SK-N-MC (cell line): ENCODE data around the gene RUFY4.
"Not testable (repeated sequence)": the region's sequence is repeated elsewhere in the genome, so short reads cannot be mapped to it uniquely, and the experiment has no call there.

ENCODE experiments used
- DNase-seq: peaks from one replicate; pipeline ENCODE4 v3.0.0-alpha.2; 2011; ENCODE audit warnings: low read depth, low spot score
- H3K27ac ChIP-seq: fragments of 200-600 bp; sonication (generic); 2 replicates; pipeline ENCODE4 v1.5.1; 2016; ENCODE audit warnings: mixed run types
- H3K36me3 ChIP-seq: fragments of 200-600 bp; sonication (generic); 2 replicates; pipeline ENCODE4 v1.6.1; 2017; ENCODE audit warnings: antibody characterized with exemption, low read length, mixed read lengths; ENCODE audit not compliant: insufficient read depth
- H3K4me3 ChIP-seq: fragments of 200-600 bp; sonication (generic); 2 replicates; pipeline ENCODE4 v1.5.1; 2016
- H3K9ac ChIP-seq: fragments of 200-600 bp; sonication (generic); 2 replicates; pipeline ENCODE4 v1.8.0; 2017; ENCODE audit warnings: mixed run types, mixed read lengths; ENCODE audit not compliant: insufficient read length
- H3K9me3 ChIP-seq: fragments of 200-600 bp; sonication (generic); 2 replicates; pipeline ENCODE4 v1.6.1; 2017; ENCODE audit warnings: low read depth, mild to moderate bottlenecking, antibody characterized with exemption, low read length, moderate library complexity, mixed read lengths
- EZH2 ChIP-seq: fragments of 200-600 bp; sonication (generic); IDR thresholded peaks from one replicate; pipeline ENCODE4 v1.6.1; 2017; ENCODE audit warnings: antibody characterized with exemption
- FOXP2 ChIP-seq: optimal IDR thresholded peaks from 2 replicates; pipeline ENCODE3; 2011; ENCODE audit warnings: mild to moderate bottlenecking, moderate library complexity; ENCODE audit not compliant: insufficient read depth; ENCODE audit errors: extremely low read length, control extremely low read depth
- POLR2AphosphoS5 ChIP-seq: IDR thresholded peaks from 2 replicates; pipeline ENCODE4 v1.6.1; 2012; ENCODE audit warnings: mild to moderate bottlenecking, low read depth, low read length, borderline replicate concordance

The RUFY4 gene

GRCh38 chr2:218068721-218069334 is at the start of gene RUFY4:
Gene RUFY4 (plus strand): TSS chr2:218069253. CDS start chr2:218070606, 1,353 bp downstream.
- DNase-seq: peak; percentile 3
- H3K4me3 ChIP-seq: peak within 1 kb of the TSS; percentile 29; the same call in 1 of the 2 replicates
- not testable (repeated sequence) for H3K9ac ChIP-seq, H3K36me3 ChIP-seq, H3K9me3 ChIP-seq, H3K27ac ChIP-seq

GRCh38 chr2:218019411-218020060 is 49.5 kb upstream of the RUFY4 start:
- H3K9ac ChIP-seq: no peak overlapping the region
- H3K4me3 ChIP-seq: no peak overlapping the region
- no peaks in the 10 kb centered on the region for H3K36me3 ChIP-seq
- H3K9me3 ChIP-seq: no peaks in the 10 kb centered on the region
- no peak for DNase-seq
- TF ChIP-seq POLR2AphosphoS5 (no peak), EZH2 (no peak), FOXP2 (no peak)
- H3K27ac ChIP-seq: no peak overlapping the region; the same call in none of the 2 replicates

- H3K27ac ChIP-seq: peak overlapping the region; percentile 58
- no peaks in the 10 kb centered on the region for H3K36me3 ChIP-seq
- no peak for TF ChIP-seq FOXP2
- no peak for TF ChIP-seq EZH2
- TF ChIP-seq POLR2AphosphoS5: no peak
- no peak overlapping the region for H3K4me3 ChIP-seq
- DNase-seq: no peak
- H3K9me3 ChIP-seq: no peaks in the 10 kb centered on the region
- H3K9ac ChIP-seq: no peak overlapping the region
Observed at GRCh38 chr2:218020281-218020680, 48.8 kb upstream of the RUFY4 start.

- no peaks in the 10 kb centered on the region for H3K36me3 ChIP-seq
- H3K4me3 ChIP-seq: no peak overlapping the region
- no peak for DNase-seq
- no peak for TF ChIP-seq FOXP2
- no peak for TF ChIP-seq EZH2
- no peak for TF ChIP-seq POLR2AphosphoS5
- no peaks in the 10 kb centered on the region for H3K9me3 ChIP-seq
- 0 out of 2 replicates have a peak overlapping the region, but pooled peaks have one; percentile 58 for H3K27ac ChIP-seq
- no peak overlapping the region for H3K9ac ChIP-seq
Observed at GRCh38 chr2:218020966-218021535, 48.0 kb upstream of the RUFY4 start.

GRCh38 chr2:218021536-218022071 is 47.4 kb upstream of the RUFY4 start:
- H3K9me3 ChIP-seq: no peaks in the 10 kb centered on the region

GRCh38 chr2:218022131-218022850 is 46.8 kb upstream of the RUFY4 start:
- Histone ChIP-seq H3K27ac (no peak overlapping the region), H3K9ac (no peak overlapping the region), H3K9me3 (no peaks in the 10 kb centered on the region), H3K36me3 (no peaks in the 10 kb centered on the region), H3K4me3 (no peak overlapping the region)
- DNase-seq: no peak
- no peak for TF ChIP-seq EZH2
- no peak for TF ChIP-seq FOXP2
- TF ChIP-seq POLR2AphosphoS5: no peak

More at GRCh38 chr2:218021536-218022071, 47.4 kb upstream of the RUFY4 start:
- no peak for DNase-seq
- no peak overlapping the region for H3K9ac ChIP-seq
- H3K4me3 ChIP-seq: no peak overlapping the region
- no peaks in the 10 kb centered on the region for H3K36me3 ChIP-seq
- TF ChIP-seq FOXP2 (no peak), POLR2AphosphoS5 (no peak), EZH2 (no peak)
- no peak overlapping the region for H3K27ac ChIP-seq

GRCh38 chr2:218022851-218023530 is 46.1 kb upstream of the RUFY4 start:
- no peaks in the 10 kb centered on the region for H3K9me3 ChIP-seq
- DNase-seq: no peak
- H3K36me3 ChIP-seq: no peaks in the 10 kb centered on the region

GRCh38 chr2:218023636-218024035 is 45.4 kb upstream of the RUFY4 start:
- TF ChIP-seq POLR2AphosphoS5: no peak
- no peak for TF ChIP-seq FOXP2
- no peak for TF ChIP-seq EZH2
- H3K27ac ChIP-seq: no peak overlapping the region
- DNase-seq: no peak
- no peak overlapping the region for H3K9ac ChIP-seq
- no peaks in the 10 kb centered on the region for H3K9me3 ChIP-seq
- no peak overlapping the region for H3K4me3 ChIP-seq
- H3K36me3 ChIP-seq: no peaks in the 10 kb centered on the region

More at GRCh38 chr2:218022851-218023530, 46.1 kb upstream of the RUFY4 start:
- TF ChIP-seq FOXP2 (no peak), EZH2 (no peak), POLR2AphosphoS5 (no peak)
- Histone ChIP-seq H3K4me3 (no peak overlapping the region), H3K9ac (no peak overlapping the region), H3K27ac (no peak overlapping the region)
